Fibroblast of skin of abdomen (primary cell): ENCODE measurements around the gene MICALL2.

Experiments
- DNase-seq: peaks from one replicate; pipeline ENCODE4 v3.0.0-alpha.2; 2013

MICALL2 gene

DNA sequence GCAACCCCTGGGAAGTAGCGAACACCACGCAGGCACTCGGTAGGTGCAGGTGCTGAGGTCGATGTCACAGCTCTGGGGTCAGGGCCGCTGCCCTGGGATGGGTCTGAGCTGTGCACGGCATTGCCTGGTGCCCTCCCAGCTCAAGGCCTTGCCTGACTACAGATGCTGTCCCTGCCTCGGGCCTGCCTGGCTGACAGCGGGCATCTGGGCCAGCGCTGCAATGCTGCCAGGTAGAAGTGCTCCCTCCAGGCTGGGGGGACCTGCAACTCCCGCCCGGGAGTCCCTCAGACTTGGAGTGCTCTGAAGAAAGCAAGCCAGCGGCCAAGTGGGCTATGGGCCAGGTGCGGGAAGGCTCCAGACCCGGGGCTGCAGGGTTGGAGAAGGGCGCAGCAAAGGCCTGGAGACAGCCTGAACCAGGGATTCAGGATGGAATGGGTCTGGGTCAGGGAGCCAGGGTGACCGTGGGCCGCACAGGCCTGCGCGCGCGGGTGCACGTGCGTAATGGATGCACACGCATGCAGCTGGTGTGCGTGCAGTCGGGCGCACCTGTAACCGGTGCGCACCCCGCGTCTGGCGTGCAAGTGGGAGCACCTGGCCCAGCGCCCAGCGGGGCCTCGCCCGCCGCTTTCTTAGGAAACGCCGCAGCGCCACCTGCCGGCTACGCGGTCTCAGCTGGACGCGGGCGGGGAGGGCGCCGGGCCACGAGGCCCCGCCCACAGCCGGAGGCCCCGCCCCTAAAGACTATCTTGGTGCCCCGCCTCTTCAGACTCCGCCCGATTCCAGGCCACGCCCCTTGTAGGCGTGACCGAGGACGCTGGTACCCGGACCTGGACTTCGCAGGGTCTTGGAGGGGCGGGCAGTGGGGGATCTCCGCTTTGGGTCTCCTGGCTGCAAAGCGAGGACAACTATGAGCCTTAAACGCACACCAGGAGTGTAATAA is 46.7 kb downstream of the MICALL2 start:
- peak; percentile 60 for DNase-seq

DNA sequence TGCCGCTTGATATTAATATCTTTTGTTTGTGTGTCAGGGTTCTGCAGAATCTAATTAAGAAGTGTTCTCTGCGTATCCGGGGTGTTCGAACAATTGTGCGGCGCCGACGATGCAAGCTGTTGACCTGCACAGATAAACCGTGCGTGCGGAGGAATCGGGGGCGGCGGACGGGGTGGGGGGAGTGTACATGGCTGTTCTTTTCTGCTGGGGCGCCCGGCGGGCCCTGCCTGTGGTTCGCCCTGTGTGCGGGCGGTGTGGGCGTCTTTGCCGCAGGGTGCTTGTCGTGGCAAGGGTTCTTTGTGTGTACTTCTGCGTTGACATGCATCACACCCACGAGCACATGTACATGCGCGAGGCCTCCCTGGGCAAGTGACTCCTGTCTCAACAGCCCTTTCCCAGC is 47.9 kb downstream of the MICALL2 start:
- no peak for DNase-seq

DNA sequence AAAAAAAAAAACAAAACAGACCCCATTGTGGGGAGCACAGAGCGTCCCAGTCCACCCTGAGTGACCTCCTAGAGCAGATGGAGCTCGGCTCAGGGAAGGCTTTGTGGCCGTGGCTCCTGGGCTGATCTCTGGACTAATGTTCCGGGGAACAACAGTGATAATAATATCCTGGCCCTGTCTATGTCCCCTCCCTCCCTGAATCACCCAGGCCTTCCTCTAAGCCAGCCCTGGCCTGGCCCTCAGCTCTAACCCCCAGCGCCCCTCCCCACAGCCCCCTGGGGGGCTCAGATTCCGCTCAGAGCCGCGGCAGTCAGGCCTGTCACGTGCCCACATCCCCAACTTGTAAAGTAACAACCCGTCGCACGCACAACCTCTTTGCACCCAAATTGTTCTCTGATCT is 48.3 kb downstream of the MICALL2 start:
- no peak for DNase-seq

DNA sequence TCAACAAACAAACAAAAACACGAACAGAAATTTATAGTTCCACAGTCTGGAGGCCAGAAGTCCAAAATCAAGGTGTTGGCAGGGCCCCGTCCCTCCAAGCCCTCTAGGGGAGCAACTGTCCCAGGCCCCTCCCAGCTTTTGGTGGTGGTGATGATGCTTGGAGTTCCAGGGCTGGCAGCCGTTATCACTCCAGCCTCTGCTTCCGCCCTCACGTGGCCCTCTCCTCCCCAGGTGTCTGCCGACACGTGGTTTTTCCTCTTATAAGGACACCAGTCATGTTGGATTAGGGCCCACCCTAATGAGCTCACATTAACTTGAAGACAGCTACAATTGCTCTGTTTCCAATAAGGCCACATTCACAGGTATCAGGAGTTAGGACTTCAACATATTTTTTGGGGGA is 49.7 kb downstream of the MICALL2 start:
- no peak for DNase-seq

DNA sequence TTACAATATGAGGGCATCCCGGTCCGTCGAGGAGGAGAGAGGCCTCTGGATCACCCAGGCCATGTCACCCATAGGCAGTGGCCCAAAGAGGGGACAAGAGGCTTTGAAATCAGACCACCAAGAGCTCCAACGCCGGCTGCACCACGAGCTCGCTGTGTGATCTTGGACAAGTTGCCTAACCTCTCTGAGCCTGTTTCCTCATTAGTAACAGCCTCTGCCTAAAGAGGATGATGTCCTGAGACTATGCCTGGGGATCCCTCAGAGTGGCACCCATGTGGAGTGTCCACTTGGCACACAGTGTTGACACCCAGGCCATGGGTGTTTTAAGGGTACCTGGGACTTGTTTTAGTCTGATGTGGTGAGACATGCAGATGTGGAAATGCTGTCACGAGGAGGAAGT is 50.8 kb downstream of the MICALL2 start:
- no peak for DNase-seq

DNA sequence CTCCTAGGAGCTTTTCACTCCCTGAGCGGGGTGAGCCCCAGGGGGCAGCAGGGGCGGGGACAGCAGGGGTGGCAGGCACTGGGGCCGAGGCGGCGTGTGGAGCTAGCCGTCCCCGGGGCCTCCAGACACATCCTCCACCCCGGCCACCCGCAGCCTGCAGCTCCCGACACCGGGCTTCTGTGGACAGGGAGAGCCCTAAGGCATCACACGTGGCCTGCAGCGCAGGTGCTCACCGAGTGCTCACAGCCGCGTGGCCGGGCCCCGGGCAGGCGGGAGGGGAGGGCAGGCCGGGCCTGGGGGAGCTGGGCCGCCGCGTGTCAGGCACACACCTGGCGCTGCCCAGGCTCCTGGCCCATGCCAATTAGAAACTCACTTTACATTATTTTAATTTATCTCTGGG is 51.4 kb downstream of the MICALL2 start:
- DNase-seq = no peak

DNA sequence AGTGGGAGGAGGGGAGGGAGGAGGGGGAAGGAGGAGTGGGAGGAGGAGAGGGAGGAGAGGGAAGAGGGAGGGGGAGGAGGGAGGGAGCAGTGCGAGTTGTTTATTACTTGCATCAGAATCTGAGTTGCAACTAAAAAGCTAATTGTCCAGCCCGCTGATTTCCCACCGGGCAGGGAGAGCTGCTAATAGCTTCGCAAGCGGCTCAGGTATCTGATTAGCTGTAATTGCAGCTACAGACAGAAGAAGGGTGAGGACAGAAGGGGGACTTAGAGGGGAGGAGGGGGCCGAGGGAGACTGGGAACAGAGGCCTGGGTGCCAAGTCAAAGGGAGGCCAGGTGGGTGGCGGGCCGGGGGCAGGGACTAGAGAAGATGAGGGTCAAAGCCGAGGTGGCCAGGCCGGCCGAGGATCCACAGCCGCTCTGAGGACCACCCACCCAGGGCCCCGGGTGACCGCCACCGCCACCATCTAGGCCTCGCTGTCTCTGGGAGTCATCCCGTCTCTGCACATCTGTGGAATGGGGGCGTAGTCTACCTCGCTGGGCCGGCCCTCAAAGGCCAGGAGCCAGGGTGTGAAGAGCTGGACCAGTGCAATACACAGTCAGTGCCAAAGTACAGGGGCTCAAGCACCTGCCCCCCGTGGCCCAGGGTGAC is 54.2 kb downstream of the MICALL2 start:
- no peak for DNase-seq

DNA sequence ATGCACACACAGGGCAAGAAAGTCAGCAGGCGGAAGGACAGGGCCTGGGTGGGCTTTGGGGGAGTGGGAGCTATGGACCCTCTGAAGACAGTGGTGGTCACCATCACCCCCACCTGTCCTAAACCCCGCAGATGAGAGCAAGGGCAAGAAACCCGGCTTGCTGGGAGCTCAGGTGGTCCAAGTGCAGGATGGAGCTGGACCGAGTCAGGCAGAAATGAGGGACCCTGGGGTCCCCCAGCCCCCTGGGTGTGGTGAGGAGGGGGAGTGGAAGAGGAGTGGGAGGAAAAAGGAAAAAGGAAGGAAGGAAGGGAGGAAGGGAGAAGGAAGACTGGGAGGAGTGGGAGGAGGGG is 54.8 kb downstream of the MICALL2 start:
- no peak for DNase-seq

DNA sequence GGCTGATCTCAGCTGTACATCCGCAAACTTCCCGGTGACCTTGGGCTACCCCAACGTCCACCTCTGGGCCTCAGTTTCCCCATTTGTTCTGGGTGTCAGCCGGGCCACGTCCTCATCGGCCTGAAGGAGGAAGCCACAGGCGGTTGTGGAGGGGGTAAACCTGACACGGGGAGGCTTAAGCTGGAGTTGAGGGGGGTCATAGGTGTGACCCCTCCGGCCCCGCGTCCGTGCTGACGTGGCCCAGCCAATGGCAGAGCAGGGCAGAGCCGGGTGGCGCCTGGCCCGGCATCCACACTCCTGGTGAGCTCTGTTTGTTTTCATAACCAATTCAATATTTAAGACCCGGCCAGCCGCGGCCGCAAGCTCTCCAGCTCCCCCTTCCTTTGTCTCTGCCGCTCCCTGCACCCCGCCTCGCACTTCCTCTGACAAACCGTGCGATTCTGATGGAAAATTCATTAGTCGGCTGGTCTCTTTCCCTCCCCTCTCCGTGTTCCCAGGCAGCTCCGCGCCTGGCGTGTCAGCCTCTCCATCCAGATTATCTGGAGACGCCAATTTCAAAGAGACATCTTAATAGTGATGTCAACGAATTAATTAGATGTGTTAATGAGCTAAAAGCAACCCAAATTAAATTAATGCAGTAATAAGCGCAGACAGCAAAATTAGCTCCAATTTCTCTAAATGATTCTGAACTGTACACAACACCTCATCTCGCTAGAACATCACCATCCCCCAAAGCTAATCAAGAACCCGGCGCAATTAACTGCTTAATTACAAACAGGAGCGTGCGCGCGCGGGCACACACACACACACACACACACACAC is 55.4 kb downstream of the MICALL2 start:
- DNase-seq = peak; percentile 35

DNA sequence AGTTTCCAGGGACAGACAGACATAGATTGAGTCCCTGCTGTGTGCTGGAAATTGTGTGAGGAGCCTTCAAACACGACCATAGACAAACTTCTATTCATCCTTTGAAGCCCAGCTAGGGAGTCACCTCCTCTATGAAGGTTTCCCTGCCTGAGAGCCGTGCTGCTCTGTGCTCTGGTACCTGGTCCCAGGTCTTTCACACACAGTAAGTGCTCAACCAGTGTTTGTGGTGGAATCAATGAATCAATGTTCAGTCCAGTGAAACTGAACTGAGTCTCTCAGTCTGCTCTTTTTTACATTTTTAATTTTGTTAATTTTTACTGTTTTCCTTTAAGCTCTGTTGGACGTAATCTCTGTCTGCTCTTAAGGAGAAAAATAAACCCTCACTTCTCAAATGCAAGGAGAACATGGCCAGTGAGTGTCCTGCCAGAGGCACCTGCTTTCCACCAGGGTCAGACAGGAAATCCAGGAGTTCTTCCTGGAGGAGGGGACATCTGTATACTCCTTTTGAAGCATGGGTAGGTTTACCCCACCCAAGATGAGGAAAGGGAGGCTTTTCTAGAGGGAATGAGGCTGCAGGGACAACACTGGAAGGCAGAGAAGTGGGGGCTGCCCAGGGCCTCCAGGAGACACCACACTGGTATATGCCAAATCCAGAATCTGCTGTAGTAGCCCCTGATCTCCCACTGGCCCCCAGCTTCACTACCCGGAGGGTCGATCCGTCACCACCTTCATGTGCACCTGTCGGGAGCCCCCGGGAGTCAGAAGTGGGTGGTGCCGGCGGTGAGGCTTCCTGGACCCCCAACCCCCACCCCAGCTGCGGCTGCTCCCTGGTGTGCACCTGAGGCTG is 56.3 kb downstream of the MICALL2 start:
- no peak for DNase-seq

DNA sequence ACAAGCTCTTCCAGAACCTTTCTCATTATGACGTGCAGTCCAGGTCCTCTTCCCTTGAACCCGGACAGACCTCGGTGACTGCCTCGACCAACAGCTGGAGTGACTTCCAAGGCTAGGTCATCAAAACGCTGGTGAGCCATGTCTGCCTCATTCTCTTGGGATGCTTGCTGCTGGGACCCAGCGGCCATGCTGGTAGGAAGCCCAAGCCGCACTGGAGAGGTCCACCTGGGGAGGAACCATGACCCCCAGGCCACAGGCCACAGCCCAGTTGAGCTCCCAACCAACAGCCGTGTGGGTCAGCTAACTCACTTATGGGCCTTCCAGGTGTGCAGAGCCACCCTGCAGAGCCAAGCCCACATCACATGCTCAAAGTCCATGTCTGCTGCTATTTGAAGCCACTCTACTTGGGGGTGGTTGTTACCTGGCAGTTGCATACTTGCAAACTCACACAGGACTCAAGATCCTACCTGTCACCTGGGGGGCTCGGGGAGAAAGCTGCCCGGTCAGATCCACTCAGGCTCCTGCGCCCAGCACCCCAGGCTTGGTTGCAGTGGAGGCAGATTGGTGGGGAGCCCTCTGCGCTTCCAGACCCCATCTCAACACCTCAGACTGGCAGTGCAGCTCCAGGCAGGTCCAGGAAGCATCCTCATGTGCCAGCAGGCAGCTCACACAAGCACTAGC is 57.0 kb downstream of the MICALL2 start:
- no peak for DNase-seq

DNA sequence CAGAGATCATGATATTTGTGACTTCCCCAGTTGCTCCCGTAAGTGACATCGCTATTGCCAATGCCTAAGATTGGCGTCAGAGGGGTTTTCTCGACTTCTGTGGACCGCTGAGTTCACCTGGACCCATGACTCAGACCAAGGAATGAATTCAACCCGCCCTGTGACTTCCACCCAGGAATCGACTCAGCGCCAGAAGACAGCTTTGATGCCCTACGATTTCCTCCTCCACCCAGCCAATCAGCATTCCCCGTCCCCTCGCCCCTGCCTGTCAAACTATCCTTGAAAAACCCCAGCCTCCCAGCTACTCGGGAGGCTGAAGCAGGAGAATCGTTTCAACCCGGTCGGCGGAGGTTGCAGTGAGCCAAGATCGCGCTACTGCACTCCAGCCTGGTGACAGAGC is 58.3 kb downstream of the MICALL2 start:
- no peak for DNase-seq

DNA sequence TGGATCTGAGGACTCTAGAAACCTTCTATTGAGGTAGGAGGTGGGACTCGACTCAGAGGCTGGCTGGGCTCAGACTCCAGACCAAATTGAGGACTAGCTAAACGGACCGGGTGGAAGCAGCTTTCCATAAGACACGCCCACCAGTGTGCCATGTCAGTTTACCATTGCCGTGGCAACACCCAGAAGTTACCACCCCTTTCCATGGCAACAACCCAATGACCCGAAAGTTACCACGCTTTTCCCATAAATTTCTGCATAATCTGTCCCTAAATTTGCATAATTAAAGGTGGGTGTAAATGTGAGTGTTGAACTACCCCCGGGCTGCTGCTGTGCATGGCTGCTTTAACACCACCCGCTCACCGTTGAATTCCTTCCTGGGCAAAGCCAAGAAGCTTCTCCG is 58.9 kb downstream of the MICALL2 start:
- no peak for DNase-seq

DNA sequence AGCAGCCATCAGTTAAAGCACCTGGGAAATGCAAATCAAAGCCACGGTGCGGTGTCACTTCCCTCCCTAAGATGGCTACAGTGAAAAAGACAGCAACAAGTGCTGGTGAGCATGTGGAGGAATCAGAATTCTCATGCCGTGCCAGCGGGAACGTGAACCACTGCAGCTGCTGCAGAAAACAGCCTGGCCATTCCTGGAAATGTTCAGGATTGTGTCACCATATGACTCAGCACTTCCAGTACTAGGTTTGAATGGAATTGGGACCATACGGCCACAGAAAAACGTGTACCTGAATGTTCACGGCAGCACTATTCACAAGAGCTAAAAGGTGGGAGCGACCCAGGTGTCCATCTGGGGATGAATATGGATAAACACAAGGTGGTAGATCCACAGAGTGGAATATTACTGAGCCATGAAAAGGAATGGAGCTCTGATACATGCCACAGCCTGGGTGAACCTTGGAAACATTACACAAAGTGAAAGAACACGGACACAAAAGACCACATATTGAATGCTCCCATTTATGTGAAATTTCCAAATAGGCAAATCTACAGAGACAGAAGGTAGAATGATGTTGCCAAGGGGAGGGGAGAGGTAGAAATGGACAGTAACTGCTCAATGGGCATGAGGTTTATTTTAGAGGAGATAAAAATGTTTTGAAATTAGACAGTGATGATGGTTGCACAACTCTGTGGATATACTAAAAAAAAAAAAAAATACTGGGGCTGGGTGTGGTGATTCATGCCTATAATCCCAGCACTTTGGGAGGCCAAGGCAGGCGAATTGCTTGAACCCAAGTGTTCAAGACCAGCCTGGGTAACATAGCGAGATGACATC is 61.6 kb downstream of the MICALL2 start:
- peak; percentile 32 for DNase-seq

DNA sequence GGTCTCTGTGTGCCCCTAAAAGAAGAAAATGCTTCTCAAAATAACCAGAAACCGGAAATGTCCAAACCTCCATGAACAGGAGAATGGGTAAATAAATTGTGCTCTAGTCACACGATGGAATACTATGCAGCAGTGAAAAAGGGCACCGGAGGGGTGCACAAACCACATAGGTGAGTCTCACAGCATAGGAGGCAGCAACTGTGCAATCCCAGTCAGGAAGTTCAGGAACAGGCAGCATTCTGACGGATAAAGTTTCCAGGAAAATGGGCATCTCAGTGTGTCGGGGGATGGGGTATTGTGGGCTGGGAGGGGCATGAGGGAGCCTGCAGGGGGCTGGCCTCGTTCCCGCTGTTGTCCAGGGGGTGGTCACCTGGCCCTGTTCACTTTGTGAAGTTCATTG is 63.1 kb downstream of the MICALL2 start:
- DNase-seq = no peak

DNA sequence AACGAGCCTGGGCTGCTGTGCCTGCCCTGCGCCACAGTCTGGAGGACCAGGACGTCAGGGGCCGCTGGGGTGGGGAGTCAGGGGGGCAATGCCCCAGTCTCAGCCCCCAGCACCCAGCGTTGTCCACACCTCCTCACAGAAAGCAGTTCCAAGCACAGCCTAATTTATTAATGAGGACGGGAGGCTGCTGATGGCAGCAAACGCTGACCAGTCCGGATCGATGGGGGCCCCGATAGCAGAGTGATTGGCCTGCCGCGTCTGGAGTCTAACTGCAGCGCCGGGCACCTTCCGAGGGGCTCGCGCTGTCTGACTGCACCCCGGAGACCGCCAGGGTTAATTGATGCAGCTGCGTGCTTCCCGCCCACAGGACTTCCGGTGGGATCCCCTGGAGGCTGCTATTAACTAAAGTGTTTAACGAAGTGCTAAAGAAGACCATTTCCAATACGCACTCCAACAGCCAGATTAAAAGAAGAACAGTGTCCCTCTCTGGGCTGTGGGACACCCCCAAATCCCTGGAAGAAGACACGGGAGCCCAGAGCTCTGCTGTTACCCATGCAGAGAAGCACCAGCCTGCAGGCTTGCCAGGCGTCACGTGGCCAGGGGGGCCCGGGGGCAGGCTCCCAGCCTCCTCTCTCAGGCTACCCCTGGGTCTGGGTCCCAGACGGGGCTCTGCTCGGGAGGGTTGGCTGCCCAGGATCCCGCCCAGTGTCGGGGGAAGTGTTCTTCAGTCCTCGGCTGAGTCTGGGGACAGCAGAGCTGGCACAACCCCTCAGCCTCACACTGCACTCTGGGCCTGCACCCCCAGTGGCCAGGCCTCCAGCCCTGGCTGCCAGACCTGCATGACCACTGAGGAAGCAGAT is 63.8 kb downstream of the MICALL2 start:
- no peak for DNase-seq

DNA sequence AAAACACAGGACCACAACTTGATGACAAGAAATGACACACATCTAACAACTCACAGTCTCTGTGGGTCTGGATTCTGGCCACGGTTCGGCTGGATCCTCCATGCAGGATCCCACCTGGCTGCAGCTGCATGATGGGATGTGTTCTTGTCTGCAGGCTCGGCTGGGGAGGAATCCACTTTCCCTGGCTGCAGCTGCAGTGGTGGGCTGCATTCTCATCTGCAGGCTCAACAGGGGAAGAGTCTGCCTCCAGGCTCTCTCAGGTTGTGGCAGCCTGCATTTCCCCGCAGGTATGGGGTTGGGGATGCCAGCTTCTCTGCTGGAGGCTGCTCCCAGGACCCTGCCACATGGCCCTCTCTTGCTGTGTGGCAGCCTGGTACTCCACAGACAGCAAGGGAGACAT is 64.9 kb downstream of the MICALL2 start:
- no peak for DNase-seq

DNA sequence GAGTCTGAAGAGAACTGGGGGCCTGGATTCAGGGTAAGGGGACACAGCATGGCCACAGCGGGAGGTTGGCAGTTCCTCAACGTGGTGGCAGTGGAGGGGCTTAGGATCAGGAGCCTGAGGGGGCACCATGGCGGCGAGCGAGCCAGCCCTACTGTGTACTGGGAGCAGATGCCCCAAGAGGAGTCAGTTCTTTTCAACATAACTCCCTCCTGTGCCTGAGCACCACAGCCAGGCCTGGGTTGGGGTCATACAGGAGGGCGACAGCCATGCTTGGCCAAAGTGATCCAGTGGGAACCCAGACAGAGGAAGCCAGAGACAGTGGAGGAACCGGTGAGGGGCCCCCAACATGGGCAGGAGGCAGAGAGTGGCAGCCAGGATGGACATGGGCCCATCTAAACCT is 65.8 kb downstream of the MICALL2 start:
- DNase-seq = no peak

DNA sequence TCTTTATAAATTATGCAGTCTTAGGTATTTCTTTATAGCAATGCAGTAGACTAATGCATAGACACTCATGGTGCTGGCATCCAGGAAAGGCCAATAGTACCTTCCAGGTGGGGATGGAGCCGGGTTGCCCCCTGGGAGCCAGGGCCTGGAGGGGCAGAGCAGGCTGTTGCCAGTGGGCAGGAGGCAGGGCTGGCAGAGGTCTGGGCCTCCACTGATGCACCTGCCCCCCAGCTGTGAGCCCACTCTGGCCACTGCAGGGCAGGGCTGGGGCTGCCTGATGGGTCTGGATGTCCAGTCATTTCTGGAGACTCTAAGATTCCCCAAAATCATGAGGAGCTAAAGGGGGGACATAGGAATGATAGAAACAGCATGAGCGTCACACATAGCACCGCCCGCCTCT is 66.7 kb downstream of the MICALL2 start:
- no peak for DNase-seq

DNA sequence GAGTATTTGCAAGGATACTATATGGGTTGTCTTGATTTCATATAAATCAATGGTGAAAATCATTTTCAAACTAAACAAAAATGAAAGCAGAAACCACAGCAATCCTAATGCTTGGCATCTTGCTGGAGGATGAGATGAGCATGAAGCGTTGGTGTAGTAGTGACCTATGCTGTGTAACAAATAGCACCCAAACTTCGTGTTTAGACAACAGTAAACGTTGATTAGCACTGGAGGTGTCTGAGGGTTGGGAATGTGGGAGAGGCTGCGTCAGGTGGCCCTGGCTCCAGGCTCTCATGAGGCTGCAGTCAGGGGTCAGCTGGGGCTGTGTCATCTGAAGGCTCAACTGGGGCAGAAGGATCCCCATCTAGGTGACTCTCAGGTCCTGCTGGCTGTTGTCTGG is 67.8 kb downstream of the MICALL2 start:
- no peak for DNase-seq
